ENCODE results near the gene RHOV. TPM values are rescaled to one million over a fixed set of nuclear protein-coding genes. Genes with fewer than 3 reads are reported as not detected.

RHOV gene
- total RNA-seq, 1 donor from 2014 or later = 0.61 TPM

- H3K27me3 Mint-ChIP-seq (ENCODE audit: low read depth, unreplicated experiment) = peaks cover 9% of the 10 kb centered on the region
- peak within 1 kb of the TSS; percentile 94 for H3K27ac ChIP-seq (ENCODE audit: low read depth, low read length)
- peaks cover 11% of the 10 kb centered on the region for H3K4me1 Mint-ChIP-seq (ENCODE audit: low read depth, unreplicated experiment)
- H3K27me3 ChIP-seq (ENCODE audit: insufficient read depth, low read length) = no peaks in the 10 kb centered on the region
- peaks cover 23% of the 10 kb centered on the region for H4K20me1 ChIP-seq (ENCODE audit: insufficient read depth, low read length)
- peak within 1 kb of the TSS; percentile 98 for H3K27ac Mint-ChIP-seq (ENCODE audit: unreplicated experiment)
- no peaks in the 10 kb centered on the region for H3K9me3 Mint-ChIP-seq (ENCODE audit: unreplicated experiment)
- peaks cover 36% of the 10 kb centered on the region for H3K79me2 ChIP-seq (ENCODE audit: insufficient read depth, low read length)
- peak within 1 kb of the TSS; percentile 100 for H3K4me3 Mint-ChIP-seq (ENCODE audit: unreplicated experiment)
- peak within 1 kb of the TSS; percentile 97 for H3K4me3 ChIP-seq (ENCODE audit: insufficient read depth, low read depth, low read length)
- FAIRE-seq (no peak), DNase-seq (ENCODE audit: low read depth) (peak; percentile 90)
- H3K9me3 ChIP-seq (ENCODE audit: insufficient read depth, low read depth, low read length) = no peaks in the 10 kb centered on the region
- H3K36me3 ChIP-seq (ENCODE audit: insufficient read depth, low read length) = peaks cover 13% of the 10 kb centered on the region
- peak within 1 kb of the TSS; percentile 100 for H2AFZ ChIP-seq (ENCODE audit: low read depth, low read length)
- peaks cover 6% of the 10 kb centered on the region for H3K36me3 Mint-ChIP-seq (ENCODE audit: low read depth, unreplicated experiment)
- peak within 1 kb of the TSS; percentile 95 for H3K4me2 ChIP-seq (ENCODE audit: low read length)
- H3K9ac ChIP-seq (ENCODE audit: low read length) = peak within 1 kb of the TSS; percentile 98
- no peak for TF ChIP-seq EZH2 (IDR thresholded peaks at IDR 0.05; ENCODE audit: insufficient read depth, low read length)
- TF ChIP-seq CTCF (IDR thresholded peaks at IDR 0.05; ENCODE audit: insufficient read depth, low read depth, low read length) = peak; percentile 48
- peaks cover 14% of the 10 kb centered on the region for H3K4me1 ChIP-seq (ENCODE audit: insufficient read depth, low read length)
Observed at GRCh38 chr15:40893733-40894680, 20.0 kb upstream of the RHOV start, which contains the start of gene VPS18. Gene VPS18, plus strand, starts transcription at chr15:40894450. Its CDS starts 319 bp downstream, at chr15:40894769.

- H3K9ac ChIP-seq (ENCODE audit: low read length) = peak overlapping the region; percentile 98
- H3K79me2 ChIP-seq (ENCODE audit: insufficient read depth, low read length) = peaks cover 29% of the 10 kb centered on the region
- H3K4me1 Mint-ChIP-seq (ENCODE audit: low read depth, unreplicated experiment) = peaks cover 11% of the 10 kb centered on the region
- H3K27ac Mint-ChIP-seq (ENCODE audit: unreplicated experiment) = no peak overlapping the region
- H2AFZ ChIP-seq (ENCODE audit: low read depth, low read length) = peak overlapping the region; percentile 100
- no peak overlapping the region for H3K4me3 ChIP-seq (ENCODE audit: insufficient read depth, low read depth, low read length)
- TF ChIP-seq EZH2 (IDR thresholded peaks at IDR 0.05; ENCODE audit: insufficient read depth, low read length) (no peak), CTCF (IDR thresholded peaks at IDR 0.05; ENCODE audit: insufficient read depth, low read depth, low read length) (no peak)
- H3K4me2 ChIP-seq (ENCODE audit: low read length) = peak overlapping the region; percentile 95
- peaks cover 3% of the 10 kb centered on the region for H3K36me3 Mint-ChIP-seq (ENCODE audit: low read depth, unreplicated experiment)
- H3K36me3 ChIP-seq (ENCODE audit: insufficient read depth, low read length) = peaks cover 13% of the 10 kb centered on the region
- H3K9me3 ChIP-seq (ENCODE audit: insufficient read depth, low read depth, low read length) = no peaks in the 10 kb centered on the region
- DNase-seq (ENCODE audit: low read depth) = no peak
- no peak overlapping the region for H3K27ac ChIP-seq (ENCODE audit: low read depth, low read length)
- peaks cover 14% of the 10 kb centered on the region for H3K4me1 ChIP-seq (ENCODE audit: insufficient read depth, low read length)
- peaks cover 9% of the 10 kb centered on the region for H3K27me3 Mint-ChIP-seq (ENCODE audit: low read depth, unreplicated experiment)
- H3K9me3 Mint-ChIP-seq (ENCODE audit: unreplicated experiment) = no peaks in the 10 kb centered on the region
- FAIRE-seq = no peak
- H3K27me3 ChIP-seq (ENCODE audit: insufficient read depth, low read length) = no peaks in the 10 kb centered on the region
- peaks cover 15% of the 10 kb centered on the region for H4K20me1 ChIP-seq (ENCODE audit: insufficient read depth, low read length)
- peak overlapping the region; percentile 74 for H3K4me3 Mint-ChIP-seq (ENCODE audit: unreplicated experiment)
Observed at GRCh38 chr15:40893019-40893670, 19.1 kb upstream of the RHOV start.

Data from astrocyte (in vitro differentiated cells and primary cell).